Activated T-cell treated with anti-CD3 and anti-CD28 coated beads for 24 hours (primary cell): ENCODE results near the gene MAT1A.

ENCODE experiments used
- DNase-seq: peaks from one replicate; pipeline ENCODE4 v3.0.0-alpha.2; 2020; ENCODE audit warnings: low read depth

The MAT1A gene

GRCh38 chr10:80281784-80282765 is 7.4 kb downstream of the MAT1A start:
- no peak for DNase-seq

GRCh38 chr10:80281292-80281691 is 8.2 kb downstream of the MAT1A start:
- no peak for DNase-seq

- no peak for DNase-seq
Measured at GRCh38 chr10:80280071-80280800, 9.2 kb downstream of the MAT1A start.

- no peak for DNase-seq
Measured at GRCh38 chr10:80279146-80279545, 10.3 kb downstream of the MAT1A start.

- no peak for DNase-seq
Measured at GRCh38 chr10:80278480-80278879, 11.0 kb downstream of the MAT1A start.

GRCh38 chr10:80277567-80278250 is 11.7 kb downstream of the MAT1A start:
- no peak for DNase-seq

- no peak for DNase-seq
Measured at GRCh38 chr10:80277016-80277415, 12.4 kb downstream of the MAT1A start.

GRCh38 chr10:80276335-80276734 is 13.1 kb downstream of the MAT1A start:
- no peak for DNase-seq

GRCh38 chr10:80275756-80276155 is 13.7 kb downstream of the MAT1A start:
- DNase-seq = no peak

- no peak for DNase-seq
Measured at GRCh38 chr10:80275135-80275498, 14.3 kb downstream of the MAT1A start.

GRCh38 chr10:80274396-80275134 is 14.9 kb downstream of the MAT1A start:
- no peak for DNase-seq

- no peak for DNase-seq
Measured at GRCh38 chr10:80273523-80274170, 15.8 kb downstream of the MAT1A start.

GRCh38 chr10:80272793-80273522 is 16.5 kb downstream of the MAT1A start:
- no peak for DNase-seq

GRCh38 chr10:80271416-80271815 is 18.0 kb downstream of the MAT1A start:
- no peak for DNase-seq

GRCh38 chr10:80270887-80271286 is 18.6 kb downstream of the MAT1A start:
- no peak for DNase-seq

GRCh38 chr10:80268938-80269588 is 20.4 kb downstream of the MAT1A start:
- DNase-seq = no peak

- DNase-seq = no peak
Measured at GRCh38 chr10:80268266-80268665, 21.2 kb downstream of the MAT1A start.

GRCh38 chr10:80266513-80266863 is 23.0 kb downstream of the MAT1A start:
- DNase-seq = no peak

GRCh38 chr10:80265740-80266512 is 23.5 kb downstream of the MAT1A start:
- no peak for DNase-seq
